ENCODE results near the gene RMC1.
A peak's percentile ranks its signal among the peaks of the same experiment; 100 is the strongest.

RMC1 gene

DNA sequence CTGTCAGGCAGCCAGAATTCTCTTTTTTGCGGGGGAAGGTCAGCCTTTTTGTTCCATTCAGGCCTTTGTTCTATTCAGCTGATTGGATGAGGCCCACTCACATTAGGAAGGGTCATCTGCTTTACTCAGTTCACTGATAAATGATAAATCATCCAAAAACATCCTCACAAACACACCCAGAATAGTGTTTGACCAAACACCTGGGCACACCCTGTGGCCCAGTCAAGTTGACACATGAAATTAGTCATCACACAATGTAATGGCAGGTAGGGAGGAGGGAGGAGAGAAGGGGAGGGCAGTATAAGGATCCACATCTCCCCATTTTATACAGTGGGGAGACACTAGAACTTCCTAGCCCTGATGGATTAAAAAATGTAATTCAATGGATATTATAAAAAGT, 8.3 kb upstream of the RMC1 start:
- no peak for DNase-seq (ENCODE audit: low read depth, low spot score)
- H3K4me3 ChIP-seq (ENCODE audit: low read depth, low read length) = no peak overlapping the region
- CTCF ChIA-PET = interaction anchor here (1.2 kb wide), 1 partner anchor 10 kb away, joined by 3 read pairs; no protein-coding TSS in a partner anchor
- POLR2A ChIA-PET = no interaction called here
- TF ChIP-seq, protein P1, sequence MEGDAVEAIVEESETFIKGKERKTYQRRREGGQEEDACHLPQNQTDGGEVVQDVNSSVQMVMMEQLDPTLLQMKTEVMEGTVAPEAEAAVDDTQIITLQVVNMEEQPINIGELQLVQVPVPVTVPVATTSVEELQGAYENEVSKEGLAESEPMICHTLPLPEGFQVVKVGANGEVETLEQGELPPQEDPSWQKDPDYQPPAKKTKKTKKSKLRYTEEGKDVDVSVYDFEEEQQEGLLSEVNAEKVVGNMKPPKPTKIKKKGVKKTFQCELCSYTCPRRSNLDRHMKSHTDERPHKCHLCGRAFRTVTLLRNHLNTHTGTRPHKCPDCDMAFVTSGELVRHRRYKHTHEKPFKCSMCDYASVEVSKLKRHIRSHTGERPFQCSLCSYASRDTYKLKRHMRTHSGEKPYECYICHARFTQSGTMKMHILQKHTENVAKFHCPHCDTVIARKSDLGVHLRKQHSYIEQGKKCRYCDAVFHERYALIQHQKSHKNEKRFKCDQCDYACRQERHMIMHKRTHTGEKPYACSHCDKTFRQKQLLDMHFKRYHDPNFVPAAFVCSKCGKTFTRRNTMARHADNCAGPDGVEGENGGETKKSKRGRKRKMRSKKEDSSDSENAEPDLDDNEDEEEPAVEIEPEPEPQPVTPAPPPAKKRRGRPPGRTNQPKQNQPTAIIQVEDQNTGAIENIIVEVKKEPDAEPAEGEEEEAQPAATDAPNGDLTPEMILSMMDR (IDR thresholded peaks at IDR 0.05; ENCODE audit: insufficient read depth, low read length, missing control alignments) = no peak

DNA sequence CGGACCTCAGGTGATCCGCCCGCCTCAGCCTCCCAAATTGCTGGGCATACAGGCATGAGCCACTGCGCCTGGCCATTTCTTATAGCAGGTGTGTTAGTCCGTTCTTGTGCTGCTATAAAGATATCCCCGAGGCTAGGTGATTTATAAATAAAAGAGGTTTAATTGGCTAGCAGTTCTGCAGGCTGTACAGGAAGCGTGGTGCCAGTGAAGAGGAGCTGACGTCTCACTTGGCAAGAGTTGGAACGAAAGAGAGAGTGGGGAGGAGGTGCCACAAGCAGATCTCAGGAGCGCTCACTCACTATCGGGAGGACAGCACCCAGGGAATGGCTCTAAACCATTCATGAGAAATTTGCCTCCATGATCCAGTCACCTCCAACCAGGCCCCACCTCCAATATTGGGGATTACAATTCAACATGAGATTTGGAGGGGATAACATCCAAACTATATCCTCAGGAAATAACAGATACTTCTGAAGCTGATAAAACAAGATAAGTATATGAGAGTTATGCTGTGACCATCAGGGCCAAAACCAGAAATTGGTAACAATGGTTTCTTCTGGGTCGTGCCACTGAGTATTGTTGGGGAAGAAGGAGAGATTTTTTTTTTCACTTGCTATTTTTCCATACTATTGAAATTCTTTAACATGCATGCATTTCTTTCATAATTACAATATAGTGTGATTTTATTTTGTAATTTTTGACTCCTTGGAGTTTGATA, 7.4 kb upstream of the RMC1 start:
- ChIA-PET CTCF (interaction anchor here (1.4 to 4.2 kb wide), 3 partner anchors 10 to 208 kb away, joined by 4 to 53 read pairs (median 26); no protein-coding TSS in a partner anchor), POLR2A (no interaction called here)
- no peak for DNase-seq (ENCODE audit: low read depth, low spot score)
- TF ChIP-seq, protein P1 (IDR thresholded peaks at IDR 0.05; ENCODE audit: insufficient read depth, low read length, missing control alignments) = no peak
- H3K4me3 ChIP-seq (ENCODE audit: low read depth, low read length) = no peak overlapping the region

DNA sequence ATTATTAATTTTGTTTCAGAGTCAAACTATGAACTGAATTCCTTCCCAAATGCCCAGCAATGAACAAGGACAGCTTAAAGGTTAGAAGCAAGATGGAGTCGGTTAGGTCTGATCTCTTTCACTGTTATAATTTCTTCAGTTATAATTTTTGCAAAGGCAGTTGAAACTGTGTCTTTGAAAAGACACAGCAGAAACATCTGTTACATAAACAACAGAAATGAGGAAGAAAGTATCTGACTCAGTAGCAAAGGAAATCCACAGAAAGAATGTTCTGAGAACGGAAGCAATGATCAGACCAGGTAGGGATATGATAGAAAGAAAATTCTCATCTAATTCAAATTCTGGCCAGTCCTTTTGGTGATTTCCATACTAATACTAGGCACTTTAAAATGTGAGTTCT, 5.2 kb upstream of the RMC1 start:
- no peak for DNase-seq (ENCODE audit: low read depth, low spot score)
- TF ChIP-seq, protein P1 (IDR thresholded peaks at IDR 0.05; ENCODE audit: insufficient read depth, low read length, missing control alignments) = no peak
- no peak overlapping the region for H3K4me3 ChIP-seq (ENCODE audit: low read depth, low read length)
- POLR2A ChIA-PET = no interaction called here
- CTCF ChIA-PET = interaction anchor here (0.7 to 4.2 kb wide), 32 partner anchors 8 to 622 kb away, joined by 3 to 53 read pairs (median 4); partner anchors contain the start of gene RIOK3

DNA sequence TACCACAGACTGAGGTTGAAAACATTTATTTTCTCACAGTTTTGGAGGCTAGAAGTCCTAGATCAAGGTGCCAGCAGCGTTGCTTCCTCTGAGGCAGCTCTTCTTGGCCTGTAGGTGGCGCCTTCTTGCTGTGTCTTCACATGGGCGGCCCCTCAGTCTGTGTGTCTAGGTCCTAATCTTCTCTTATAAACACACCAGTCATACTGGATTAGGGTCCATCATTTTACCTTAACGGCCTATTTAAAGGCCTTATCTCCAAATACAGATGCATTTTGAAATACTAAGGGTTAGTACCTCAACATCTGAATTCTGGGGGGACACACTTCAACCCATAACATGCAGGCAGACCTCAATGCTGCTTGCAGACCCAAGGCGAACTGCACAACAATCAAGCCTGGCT, 4.4 kb upstream of the RMC1 start:
- POLR2A ChIA-PET = no interaction called here
- CTCF ChIA-PET = interaction anchor here (0.7 to 4.2 kb wide), 30 partner anchors 9 to 621 kb away, joined by 3 to 53 read pairs (median 4); partner anchors contain the start of gene RIOK3
- DNase-seq (ENCODE audit: low read depth, low spot score) = peak; percentile 28
- H3K4me3 ChIP-seq (ENCODE audit: low read depth, low read length) = no peak overlapping the region
- TF ChIP-seq, protein P1 (IDR thresholded peaks at IDR 0.05; ENCODE audit: insufficient read depth, low read length, missing control alignments) = peak; percentile 89

DNA sequence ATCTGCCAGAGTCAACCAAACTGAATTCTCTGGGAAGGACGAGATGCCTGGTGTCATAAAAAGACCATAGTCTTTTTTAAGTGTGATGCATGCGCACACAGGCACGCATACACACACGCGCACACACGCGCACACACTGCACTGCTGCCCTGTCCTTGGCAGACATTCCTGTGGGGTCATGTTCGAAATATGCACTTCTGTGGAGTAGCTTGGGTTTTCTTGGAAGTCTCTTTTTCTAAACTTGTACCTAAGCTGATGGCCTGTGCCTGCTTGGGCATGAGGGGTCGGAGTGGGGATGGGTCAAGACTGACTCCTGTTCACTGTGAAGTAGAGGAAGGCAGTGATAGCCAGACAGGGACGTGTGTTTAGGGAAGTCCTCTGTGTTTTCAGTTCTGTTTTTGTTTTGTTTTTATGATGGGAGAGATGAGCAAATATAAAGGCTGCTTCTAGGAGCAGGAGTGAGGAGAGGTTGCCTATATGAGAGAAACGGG, 4.0 kb upstream of the RMC1 start:
- H3K4me3 ChIP-seq (ENCODE audit: low read depth, low read length) = no peak overlapping the region
- ChIA-PET POLR2A (no interaction called here), CTCF (interaction anchor here (1.2 to 4.2 kb wide), 10 partner anchors 13 to 321 kb away, joined by 3 to 53 read pairs (median 7); partner anchors contain the start of gene RIOK3)
- DNase-seq (ENCODE audit: low read depth, low spot score) = peak; percentile 36
- TF ChIP-seq, protein P1 (IDR thresholded peaks at IDR 0.05; ENCODE audit: insufficient read depth, low read length, missing control alignments) = no peak

DNA sequence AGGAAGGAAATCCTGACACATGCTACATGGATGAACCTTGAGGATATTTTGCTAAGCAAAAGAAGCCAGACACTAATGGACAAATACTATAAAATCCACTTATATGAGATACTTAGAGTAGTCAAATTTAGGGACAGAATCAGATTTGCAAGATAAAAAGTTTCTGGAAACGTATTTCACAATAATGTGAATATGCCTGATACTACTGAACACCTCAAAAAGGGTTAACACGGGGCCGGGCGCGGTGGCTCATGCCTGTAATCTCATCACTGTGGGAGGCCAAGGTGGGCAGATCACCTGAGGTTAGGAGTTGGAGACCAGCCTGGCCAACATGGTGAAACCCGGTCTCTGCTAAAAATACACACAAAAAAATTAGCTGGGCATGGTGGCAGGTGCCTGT, 1.7 kb upstream of the RMC1 start:
- TF ChIP-seq, protein P1 (IDR thresholded peaks at IDR 0.05; ENCODE audit: insufficient read depth, low read length, missing control alignments) = no peak
- POLR2A ChIA-PET = no interaction called here
- no peak overlapping the region for H3K4me3 ChIP-seq (ENCODE audit: low read depth, low read length)
- DNase-seq (ENCODE audit: low read depth, low spot score) = no peak
- CTCF ChIA-PET = interaction anchor here (1.0 to 2.6 kb wide), 7 partner anchors 13 to 201 kb away, joined by 3 to 14 read pairs (median 4); no protein-coding TSS in a partner anchor

All from AG04449 (cell line).